ENCODE measurements around the gene ASCC1.

ASCC1 gene

GRCh38 chr10:72186258-72186981 is 29.7 kb downstream of the ASCC1 start:
- Histone ChIP-seq H3K36me3 (ENCODE audit: control insufficient read depth, insufficient read depth, low read length) (peaks cover 3% of the 10 kb centered on the region; the same call in 1 of the 2 replicates), H3K27ac (ENCODE audit: low read depth, low read length) (no peak overlapping the region), H3K9me3 (ENCODE audit: control insufficient read depth, insufficient read depth, low read length) (0 out of 2 replicates have a peak, but pooled peaks cover 5% of the 10 kb centered on the region), H3K4me3 (ENCODE audit: low read depth, low read length) (no peak overlapping the region), H3K4me1 (ENCODE audit: control insufficient read depth, insufficient read depth, low read length) (no peaks in the 10 kb centered on the region), H3K9ac (ENCODE audit: low read depth, low read length) (no peak overlapping the region), H3K27me3 (ENCODE audit: control insufficient read depth, insufficient read depth, low read length) (no peaks in the 10 kb centered on the region)

- Histone ChIP-seq H3K9ac (ENCODE audit: low read depth, low read length) (no peak overlapping the region), H3K9me3 (ENCODE audit: control insufficient read depth, insufficient read depth, low read length) (0 out of 2 replicates have a peak, but pooled peaks cover 5% of the 10 kb centered on the region), H3K4me3 (ENCODE audit: low read depth, low read length) (no peak overlapping the region), H3K36me3 (ENCODE audit: control insufficient read depth, insufficient read depth, low read length) (no peaks in the 10 kb centered on the region), H3K27ac (ENCODE audit: low read depth, low read length) (no peak overlapping the region), H3K4me1 (ENCODE audit: control insufficient read depth, insufficient read depth, low read length) (no peaks in the 10 kb centered on the region), H3K27me3 (ENCODE audit: control insufficient read depth, insufficient read depth, low read length) (no peaks in the 10 kb centered on the region)
Observed at GRCh38 chr10:72184156-72184555, 31.9 kb downstream of the ASCC1 start.

GRCh38 chr10:72177454-72177853 is 38.6 kb downstream of the ASCC1 start:
- Histone ChIP-seq H3K27ac (ENCODE audit: low read depth, low read length) (no peak overlapping the region), H3K9me3 (ENCODE audit: control insufficient read depth, insufficient read depth, low read length) (no peaks in the 10 kb centered on the region), H3K27me3 (ENCODE audit: control insufficient read depth, insufficient read depth, low read length) (no peaks in the 10 kb centered on the region), H3K9ac (ENCODE audit: low read depth, low read length) (no peak overlapping the region), H3K4me3 (ENCODE audit: low read depth, low read length) (no peak overlapping the region), H3K36me3 (ENCODE audit: control insufficient read depth, insufficient read depth, low read length) (peaks cover 8% of the 10 kb centered on the region; the same call in 1 of the 2 replicates), H3K4me1 (ENCODE audit: control insufficient read depth, insufficient read depth, low read length) (no peaks in the 10 kb centered on the region)

GRCh38 chr10:72176701-72177100 is 39.4 kb downstream of the ASCC1 start:
- no peaks in the 10 kb centered on the region for H3K9me3 ChIP-seq (ENCODE audit: control insufficient read depth, insufficient read depth, low read length)
- no peaks in the 10 kb centered on the region for H3K27me3 ChIP-seq (ENCODE audit: control insufficient read depth, insufficient read depth, low read length)
- no peak overlapping the region for H3K9ac ChIP-seq (ENCODE audit: low read depth, low read length)
- peaks cover 8% of the 10 kb centered on the region; the same call in 1 of the 2 replicates for H3K36me3 ChIP-seq (ENCODE audit: control insufficient read depth, insufficient read depth, low read length)
- H3K4me3 ChIP-seq (ENCODE audit: low read depth, low read length): no peak overlapping the region
- no peak overlapping the region for H3K27ac ChIP-seq (ENCODE audit: low read depth, low read length)
- no peaks in the 10 kb centered on the region for H3K4me1 ChIP-seq (ENCODE audit: control insufficient read depth, insufficient read depth, low read length)

GRCh38 chr10:72175149-72175548 is 40.9 kb downstream of the ASCC1 start:
- no peaks in the 10 kb centered on the region for H3K9me3 ChIP-seq (ENCODE audit: control insufficient read depth, insufficient read depth, low read length)
- H3K4me3 ChIP-seq (ENCODE audit: low read depth, low read length): no peak overlapping the region
- H3K4me1 ChIP-seq (ENCODE audit: control insufficient read depth, insufficient read depth, low read length): no peaks in the 10 kb centered on the region
- no peak overlapping the region for H3K27ac ChIP-seq (ENCODE audit: low read depth, low read length)
- no peaks in the 10 kb centered on the region for H3K27me3 ChIP-seq (ENCODE audit: control insufficient read depth, insufficient read depth, low read length)
- H3K36me3 ChIP-seq (ENCODE audit: control insufficient read depth, insufficient read depth, low read length): peaks cover 8% of the 10 kb centered on the region; the same call in 1 of the 2 replicates
- no peak overlapping the region for H3K9ac ChIP-seq (ENCODE audit: low read depth, low read length)

- Histone ChIP-seq H3K27me3 (ENCODE audit: control insufficient read depth, insufficient read depth, low read length) (no peaks in the 10 kb centered on the region), H3K9me3 (ENCODE audit: control insufficient read depth, insufficient read depth, low read length) (no peaks in the 10 kb centered on the region), H3K9ac (ENCODE audit: low read depth, low read length) (no peak overlapping the region), H3K4me1 (ENCODE audit: control insufficient read depth, insufficient read depth, low read length) (no peaks in the 10 kb centered on the region), H3K27ac (ENCODE audit: low read depth, low read length) (no peak overlapping the region), H3K4me3 (ENCODE audit: low read depth, low read length) (no peak overlapping the region), H3K36me3 (ENCODE audit: control insufficient read depth, insufficient read depth, low read length) (peaks cover 8% of the 10 kb centered on the region; the same call in 1 of the 2 replicates)
Observed at GRCh38 chr10:72174297-72174662, 41.8 kb downstream of the ASCC1 start.

- no peak overlapping the region for H3K9ac ChIP-seq (ENCODE audit: low read depth, low read length)
- no peak overlapping the region for H3K27ac ChIP-seq (ENCODE audit: low read depth, low read length)
- peaks cover 8% of the 10 kb centered on the region; the same call in 1 of the 2 replicates for H3K36me3 ChIP-seq (ENCODE audit: control insufficient read depth, insufficient read depth, low read length)
- no peaks in the 10 kb centered on the region for H3K27me3 ChIP-seq (ENCODE audit: control insufficient read depth, insufficient read depth, low read length)
- H3K9me3 ChIP-seq (ENCODE audit: control insufficient read depth, insufficient read depth, low read length): no peaks in the 10 kb centered on the region
- H3K4me3 ChIP-seq (ENCODE audit: low read depth, low read length): no peak overlapping the region
- no peaks in the 10 kb centered on the region for H3K4me1 ChIP-seq (ENCODE audit: control insufficient read depth, insufficient read depth, low read length)
Observed at GRCh38 chr10:72173619-72174296, 42.3 kb downstream of the ASCC1 start.

GRCh38 chr10:72173262-72173618 is 42.8 kb downstream of the ASCC1 start:
- H3K27ac ChIP-seq (ENCODE audit: low read depth, low read length): no peak overlapping the region
- no peaks in the 10 kb centered on the region for H3K9me3 ChIP-seq (ENCODE audit: control insufficient read depth, insufficient read depth, low read length)
- H3K27me3 ChIP-seq (ENCODE audit: control insufficient read depth, insufficient read depth, low read length): no peaks in the 10 kb centered on the region
- H3K36me3 ChIP-seq (ENCODE audit: control insufficient read depth, insufficient read depth, low read length): peaks cover 4% of the 10 kb centered on the region; the same call in 1 of the 2 replicates
- no peak overlapping the region for H3K4me3 ChIP-seq (ENCODE audit: low read depth, low read length)
- H3K4me1 ChIP-seq (ENCODE audit: control insufficient read depth, insufficient read depth, low read length): no peaks in the 10 kb centered on the region
- H3K9ac ChIP-seq (ENCODE audit: low read depth, low read length): no peak overlapping the region

GRCh38 chr10:72171175-72171630 is 44.9 kb downstream of the ASCC1 start:
- no peak overlapping the region for H3K9ac ChIP-seq (ENCODE audit: low read depth, low read length)
- no peaks in the 10 kb centered on the region for H3K27me3 ChIP-seq (ENCODE audit: control insufficient read depth, insufficient read depth, low read length)
- H3K36me3 ChIP-seq (ENCODE audit: control insufficient read depth, insufficient read depth, low read length): no peaks in the 10 kb centered on the region

GRCh38 chr10:72170733-72171132 is 45.3 kb downstream of the ASCC1 start:
- no peaks in the 10 kb centered on the region for H3K36me3 ChIP-seq (ENCODE audit: control insufficient read depth, insufficient read depth, low read length)
- H3K9me3 ChIP-seq (ENCODE audit: control insufficient read depth, insufficient read depth, low read length): no peaks in the 10 kb centered on the region
- no peak overlapping the region for H3K4me3 ChIP-seq (ENCODE audit: low read depth, low read length)
- no peaks in the 10 kb centered on the region for H3K27me3 ChIP-seq (ENCODE audit: control insufficient read depth, insufficient read depth, low read length)
- no peak overlapping the region for H3K9ac ChIP-seq (ENCODE audit: low read depth, low read length)
- peak overlapping the region; percentile 61 for H3K27ac ChIP-seq (ENCODE audit: low read depth, low read length)
- H3K4me1 ChIP-seq (ENCODE audit: control insufficient read depth, insufficient read depth, low read length): no peaks in the 10 kb centered on the region

More at GRCh38 chr10:72171175-72171630, 44.9 kb downstream of the ASCC1 start:
- H3K4me3 ChIP-seq (ENCODE audit: low read depth, low read length): no peak overlapping the region
- H3K9me3 ChIP-seq (ENCODE audit: control insufficient read depth, insufficient read depth, low read length): no peaks in the 10 kb centered on the region
- H3K4me1 ChIP-seq (ENCODE audit: control insufficient read depth, insufficient read depth, low read length): no peaks in the 10 kb centered on the region
- H3K27ac ChIP-seq (ENCODE audit: low read depth, low read length): no peak overlapping the region

- Histone ChIP-seq H3K27ac (ENCODE audit: low read depth, low read length) (peak overlapping the region; percentile 61), H3K27me3 (ENCODE audit: control insufficient read depth, insufficient read depth, low read length) (no peaks in the 10 kb centered on the region), H3K4me3 (ENCODE audit: low read depth, low read length) (no peak overlapping the region), H3K36me3 (ENCODE audit: control insufficient read depth, insufficient read depth, low read length) (no peaks in the 10 kb centered on the region), H3K9ac (ENCODE audit: low read depth, low read length) (no peak overlapping the region), H3K9me3 (ENCODE audit: control insufficient read depth, insufficient read depth, low read length) (no peaks in the 10 kb centered on the region), H3K4me1 (ENCODE audit: control insufficient read depth, insufficient read depth, low read length) (no peaks in the 10 kb centered on the region)
Observed at GRCh38 chr10:72170263-72170662, 45.8 kb downstream of the ASCC1 start.
